ENCODE results near the gene RABEP2.

Gene RABEP2

GRCh38 chr16:28866454-28866804 is 58.6 kb downstream of the RABEP2 start:
- H3K9ac ChIP-seq (ENCODE audit: low read length) = no peak overlapping the region
- H3K4me3 ChIP-seq (ENCODE audit: low read depth, low read length, poor library complexity, severe bottlenecking) = no peak overlapping the region
- no peaks in the 10 kb centered on the region for H3K9me2 ChIP-seq (ENCODE audit: low read depth, low read length)
- no peaks in the 10 kb centered on the region for H4K20me1 ChIP-seq (ENCODE audit: insufficient read depth, low read length)
- TF ChIP-seq EZH2 (IDR thresholded peaks at IDR 0.05; ENCODE audit: borderline replicate concordance, low read length) = no peak
- TF ChIP-seq, protein P1, sequence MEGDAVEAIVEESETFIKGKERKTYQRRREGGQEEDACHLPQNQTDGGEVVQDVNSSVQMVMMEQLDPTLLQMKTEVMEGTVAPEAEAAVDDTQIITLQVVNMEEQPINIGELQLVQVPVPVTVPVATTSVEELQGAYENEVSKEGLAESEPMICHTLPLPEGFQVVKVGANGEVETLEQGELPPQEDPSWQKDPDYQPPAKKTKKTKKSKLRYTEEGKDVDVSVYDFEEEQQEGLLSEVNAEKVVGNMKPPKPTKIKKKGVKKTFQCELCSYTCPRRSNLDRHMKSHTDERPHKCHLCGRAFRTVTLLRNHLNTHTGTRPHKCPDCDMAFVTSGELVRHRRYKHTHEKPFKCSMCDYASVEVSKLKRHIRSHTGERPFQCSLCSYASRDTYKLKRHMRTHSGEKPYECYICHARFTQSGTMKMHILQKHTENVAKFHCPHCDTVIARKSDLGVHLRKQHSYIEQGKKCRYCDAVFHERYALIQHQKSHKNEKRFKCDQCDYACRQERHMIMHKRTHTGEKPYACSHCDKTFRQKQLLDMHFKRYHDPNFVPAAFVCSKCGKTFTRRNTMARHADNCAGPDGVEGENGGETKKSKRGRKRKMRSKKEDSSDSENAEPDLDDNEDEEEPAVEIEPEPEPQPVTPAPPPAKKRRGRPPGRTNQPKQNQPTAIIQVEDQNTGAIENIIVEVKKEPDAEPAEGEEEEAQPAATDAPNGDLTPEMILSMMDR (IDR thresholded peaks at IDR 0.05; ENCODE audit: low read length) = no peak
- H3K4me2 ChIP-seq (ENCODE audit: low read length) = no peak overlapping the region
- H3K4me1 ChIP-seq (ENCODE audit: insufficient read depth, low read length, severe bottlenecking) = peaks cover 27% of the 10 kb centered on the region
- H3K36me3 ChIP-seq (ENCODE audit: insufficient read depth, low read length) = peaks cover 41% of the 10 kb centered on the region
- H3F3A ChIP-seq (ENCODE audit: insufficient read depth, low read length) = no peaks in the 10 kb centered on the region
- H2AFZ ChIP-seq (ENCODE audit: low read length) = no peak overlapping the region
- no peaks in the 10 kb centered on the region for H3K27me3 ChIP-seq (ENCODE audit: insufficient read depth, low read length)
- H3K9me3 ChIP-seq (ENCODE audit: low read length) = no peaks in the 10 kb centered on the region
- H3K79me2 ChIP-seq (ENCODE audit: insufficient read depth, low read length) = peaks cover 3% of the 10 kb centered on the region; the same call in 1 of the 2 replicates
- H3K27ac ChIP-seq (ENCODE audit: low read depth, low read length, poor library complexity, severe bottlenecking) = no peak overlapping the region

DNA sequence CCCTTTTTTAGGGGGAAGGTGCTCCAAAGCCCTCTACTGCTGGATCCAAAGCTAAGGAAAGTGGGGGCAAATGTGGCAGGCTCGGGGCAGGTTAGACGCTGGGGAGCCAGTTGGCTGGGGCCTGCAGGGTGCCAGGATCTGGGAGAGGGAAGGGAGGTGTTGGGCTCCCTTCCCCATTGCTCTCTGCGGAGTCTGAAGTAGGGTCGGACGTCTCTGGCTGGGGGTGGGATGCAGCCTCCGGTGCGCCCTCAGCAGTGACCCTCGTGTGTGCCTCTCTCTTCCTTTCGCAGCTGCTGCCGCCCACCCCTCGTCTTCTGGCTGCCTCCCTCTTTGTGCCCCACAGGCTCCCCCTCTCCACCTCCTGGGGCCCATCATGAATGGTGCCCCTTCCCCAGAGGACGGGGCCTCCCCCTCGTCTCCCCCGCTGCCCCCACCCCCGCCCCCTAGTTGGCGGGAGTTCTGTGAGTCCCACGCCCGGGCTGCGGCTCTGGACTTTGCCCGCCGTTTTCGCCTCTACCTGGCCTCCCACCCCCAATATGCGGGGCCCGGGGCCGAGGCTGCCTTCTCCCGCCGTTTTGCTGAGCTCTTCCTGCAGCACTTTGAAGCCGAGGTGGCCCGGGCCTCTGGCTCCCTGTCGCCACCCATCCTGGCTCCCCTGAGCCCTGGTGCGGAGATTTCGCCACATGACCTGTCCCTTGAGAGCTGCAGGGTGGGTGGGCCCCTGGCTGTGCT is 59.1 kb downstream of the RABEP2 start:
- Histone ChIP-seq H3F3A (ENCODE audit: insufficient read depth, low read length) (no peaks in the 10 kb centered on the region), H3K27me3 (ENCODE audit: insufficient read depth, low read length) (no peaks in the 10 kb centered on the region), H3K4me2 (ENCODE audit: low read length) (no peak overlapping the region; the same call in 1 of the 2 replicates), H3K9me3 (ENCODE audit: low read length) (no peaks in the 10 kb centered on the region), H3K27ac (ENCODE audit: low read depth, low read length, poor library complexity, severe bottlenecking) (no peak overlapping the region), H3K36me3 (ENCODE audit: insufficient read depth, low read length) (peaks cover 36% of the 10 kb centered on the region), H3K9me2 (ENCODE audit: low read depth, low read length) (no peaks in the 10 kb centered on the region), H3K4me1 (ENCODE audit: insufficient read depth, low read length, severe bottlenecking) (peaks cover 27% of the 10 kb centered on the region), H3K79me2 (ENCODE audit: insufficient read depth, low read length) (peaks cover 3% of the 10 kb centered on the region; the same call in 1 of the 2 replicates), H3K4me3 (ENCODE audit: low read depth, low read length, poor library complexity, severe bottlenecking) (no peak overlapping the region), H2AFZ (ENCODE audit: low read length) (no peak overlapping the region), H3K9ac (ENCODE audit: low read length) (no peak overlapping the region), H4K20me1 (ENCODE audit: insufficient read depth, low read length) (no peaks in the 10 kb centered on the region)
- TF ChIP-seq, protein P1 (IDR thresholded peaks at IDR 0.05; ENCODE audit: low read length) = no peak
- TF ChIP-seq EZH2 (IDR thresholded peaks at IDR 0.05; ENCODE audit: borderline replicate concordance, low read length) = no peak

DNA sequence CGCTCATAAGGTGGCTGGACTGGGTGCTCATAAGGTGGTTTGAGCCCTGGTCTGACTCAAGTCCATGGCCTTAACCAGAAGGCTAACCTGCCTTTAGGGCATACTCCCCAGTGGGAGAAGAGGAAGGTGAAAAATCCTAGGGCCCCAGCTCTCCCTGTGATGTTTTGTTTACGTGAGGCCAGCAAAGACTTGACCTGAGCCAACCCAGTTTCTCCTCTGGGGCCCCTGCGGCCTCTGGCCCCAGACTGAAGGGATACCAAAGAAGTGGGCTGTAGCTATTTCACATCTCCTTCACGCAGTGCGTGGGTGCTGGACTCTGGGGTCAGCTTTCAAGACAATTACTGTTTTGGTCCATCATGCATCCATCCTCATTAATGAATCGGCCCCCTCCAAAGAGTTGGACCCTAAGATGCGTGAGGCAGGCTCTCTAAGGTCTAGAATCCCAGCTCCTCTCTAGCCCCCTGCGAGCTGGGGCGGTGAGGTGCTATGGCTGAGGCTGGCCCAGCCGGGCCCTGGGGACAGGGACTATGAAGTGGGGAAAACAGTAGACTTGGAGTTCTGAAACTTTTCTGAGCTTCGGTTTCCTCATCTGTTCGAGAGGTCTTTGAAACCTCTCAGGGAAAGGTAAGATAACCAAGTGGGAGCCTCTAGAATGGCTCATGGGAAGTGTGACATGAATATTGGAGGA is 59.9 kb downstream of the RABEP2 start:
- Histone ChIP-seq H2AFZ (ENCODE audit: low read length) (no peak overlapping the region), H3F3A (ENCODE audit: insufficient read depth, low read length) (no peaks in the 10 kb centered on the region), H3K9me3 (ENCODE audit: low read length) (no peaks in the 10 kb centered on the region), H3K36me3 (ENCODE audit: insufficient read depth, low read length) (peaks cover 34% of the 10 kb centered on the region), H3K4me3 (ENCODE audit: low read depth, low read length, poor library complexity, severe bottlenecking) (peak overlapping the region; percentile 81), H3K79me2 (ENCODE audit: insufficient read depth, low read length) (peaks cover 3% of the 10 kb centered on the region; the same call in 1 of the 2 replicates), H3K9me2 (ENCODE audit: low read depth, low read length) (no peaks in the 10 kb centered on the region), H3K27ac (ENCODE audit: low read depth, low read length, poor library complexity, severe bottlenecking) (no peak overlapping the region), H3K4me2 (ENCODE audit: low read length) (peak overlapping the region; percentile 87), H4K20me1 (ENCODE audit: insufficient read depth, low read length) (no peaks in the 10 kb centered on the region), H3K4me1 (ENCODE audit: insufficient read depth, low read length, severe bottlenecking) (peaks cover 27% of the 10 kb centered on the region), H3K9ac (ENCODE audit: low read length) (peak overlapping the region; percentile 81; the same call in 1 of the 2 replicates), H3K27me3 (ENCODE audit: insufficient read depth, low read length) (no peaks in the 10 kb centered on the region)
- TF ChIP-seq, protein P1 (IDR thresholded peaks at IDR 0.05; ENCODE audit: low read length) = no peak

Measured in OCI-LY1 (cell line).